Gastrocnemius medialis (tissue), 4 donors: ENCODE data around the gene CTNNA2. TPM values are rescaled to one million over a fixed set of nuclear protein-coding genes. Genes with fewer than 3 reads are reported as not detected.

Experiments
- ATAC-seq, 2 donors: fragments of 150-250 bp; one replicate each; pipeline ENCODE4 v1.9.1; 2016
- DNase-seq, 2 donors: peaks; one replicate each; pipeline ENCODE4 v3.0.0-alpha.2; 2019
- H3K27ac ChIP-seq, 4 donors: fragments of 200-600 bp; sonication (generic); 1 replicate in 1 of 4; 2 replicates in 3 of 4; pipeline ENCODE4 v1.5.1; 2016 to 2018; ENCODE audit warnings: mild to moderate bottlenecking in 2 of 4, moderate library complexity in 1 of 4
- H3K27me3 ChIP-seq, 3 donors: fragments of 200-600 bp; sonication (generic) in 2 of 3; 1 replicate in 1 of 3; 2 replicates in 2 of 3; pipeline versions ENCODE4 v1.5.1 to v1.6.0; 2016 to 2019; ENCODE audit warnings: mild to moderate bottlenecking in 1 of 3, moderate library complexity in 1 of 3
- H3K36me3 ChIP-seq, 2 donors: fragments of 200-600 bp; sonication (generic) in 1 of 2; one replicate each; pipeline ENCODE4 v1.5.1; 2017 to 2018
- H3K4me1 ChIP-seq, 2 donors: fragments of 200-600 bp; sonication (generic) in 1 of 2; one replicate each; pipeline ENCODE4 v1.5.1; 2016 to 2017; ENCODE audit warnings: mild to moderate bottlenecking in 2 of 2
- H3K4me3 ChIP-seq, 4 donors: fragments of 200-600 bp; sonication (generic) in 3 of 4; 1 replicate in 1 of 4; 2 replicates in 3 of 4; pipeline ENCODE4 v1.5.1; 2016 to 2019; ENCODE audit warnings: mild to moderate bottlenecking in 2 of 4
- H3K9me3 ChIP-seq, 3 donors: fragments of 200-600 bp; sonication (generic) in 2 of 3; 1 replicate in 1 of 3; 2 replicates in 2 of 3; pipeline ENCODE4 v1.5.1; 2016 to 2019
- POLR2A ChIP-seq, 2 donors: fragments of 450-650 bp; IDR thresholded peaks; one replicate each; pipeline ENCODE4 v1.6.1; 2017; ENCODE audit warnings: antibody characterized with exemption in 2 of 2, mild to moderate bottlenecking in 2 of 2, moderate library complexity in 2 of 2
- in situ Hi-C, 4 donors: fragments of 200-750 bp; cut with MboI; loops; one replicate each; pipeline versions ENCODE4 v1.15.0 to v1.8.0; 2017; ENCODE audit warnings: low sequenced_read_pairs in 4 of 4
- intact Hi-C: fragments of 100-400 bp; cut with DNase I; formaldehyde crosslinking; loops from one replicate; pipeline ENCODE4 v1.15.1; 2023; ENCODE audit warnings: low total_unique reads
- total RNA-seq, 4 donors: library from RNA; depleted of rRNA; stranded (reverse); fragments of >200 nt; gene quantifications; one replicate each; pipeline versions ENCODE4 v1.1.0 to v1.2.3, GENCODE V29; 2016
- TF ChIP-seq, protein P1 (sequence below), 5 experiments: fragments of 450-650 bp in 3 of 5; fragments of 200-600 bp in 2 of 5; sonication (generic) in 2 of 5; IDR thresholded peaks in 4 of 5; conservative IDR thresholded peaks in 1 of 5; 1 replicate in 4 of 5; 2 replicates in 1 of 5; pipeline ENCODE4 v1.5.1; 2016 to 2019; ENCODE audit warnings: antibody characterized with exemption in 5 of 5, mild to moderate bottlenecking in 3 of 5, moderate library complexity in 3 of 5

Gene CTNNA2
- total RNA-seq, 4 donors from 2014 or later, result not detected

- no peaks in the 10 kb centered on the region for H3K36me3 ChIP-seq
- no peaks in the 10 kb centered on the region for H3K27me3 ChIP-seq
- H3K9me3 ChIP-seq, result no peaks in the 10 kb centered on the region
- intact Hi-C loops, result no loop called here
- H3K27ac ChIP-seq, result no peak overlapping the region
- no peak for ATAC-seq
- no peaks in the 10 kb centered on the region for H3K4me1 ChIP-seq
- no peak overlapping the region for H3K4me3 ChIP-seq
- no peak for DNase-seq
- in situ Hi-C loops, result no loop called here
- TF ChIP-seq POLR2A (IDR thresholded peaks at IDR 0.05), result no peak
- TF ChIP-seq, protein P1, sequence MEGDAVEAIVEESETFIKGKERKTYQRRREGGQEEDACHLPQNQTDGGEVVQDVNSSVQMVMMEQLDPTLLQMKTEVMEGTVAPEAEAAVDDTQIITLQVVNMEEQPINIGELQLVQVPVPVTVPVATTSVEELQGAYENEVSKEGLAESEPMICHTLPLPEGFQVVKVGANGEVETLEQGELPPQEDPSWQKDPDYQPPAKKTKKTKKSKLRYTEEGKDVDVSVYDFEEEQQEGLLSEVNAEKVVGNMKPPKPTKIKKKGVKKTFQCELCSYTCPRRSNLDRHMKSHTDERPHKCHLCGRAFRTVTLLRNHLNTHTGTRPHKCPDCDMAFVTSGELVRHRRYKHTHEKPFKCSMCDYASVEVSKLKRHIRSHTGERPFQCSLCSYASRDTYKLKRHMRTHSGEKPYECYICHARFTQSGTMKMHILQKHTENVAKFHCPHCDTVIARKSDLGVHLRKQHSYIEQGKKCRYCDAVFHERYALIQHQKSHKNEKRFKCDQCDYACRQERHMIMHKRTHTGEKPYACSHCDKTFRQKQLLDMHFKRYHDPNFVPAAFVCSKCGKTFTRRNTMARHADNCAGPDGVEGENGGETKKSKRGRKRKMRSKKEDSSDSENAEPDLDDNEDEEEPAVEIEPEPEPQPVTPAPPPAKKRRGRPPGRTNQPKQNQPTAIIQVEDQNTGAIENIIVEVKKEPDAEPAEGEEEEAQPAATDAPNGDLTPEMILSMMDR (IDR thresholded peaks at IDR 0.05 in 4 of 5, conservative IDR thresholded peaks at IDR 0.05 in 1 of 5), result no peak
Observed at GRCh38 chr2:80525152-80525551, 1012.3 kb downstream of the CTNNA2 start.

DNA sequence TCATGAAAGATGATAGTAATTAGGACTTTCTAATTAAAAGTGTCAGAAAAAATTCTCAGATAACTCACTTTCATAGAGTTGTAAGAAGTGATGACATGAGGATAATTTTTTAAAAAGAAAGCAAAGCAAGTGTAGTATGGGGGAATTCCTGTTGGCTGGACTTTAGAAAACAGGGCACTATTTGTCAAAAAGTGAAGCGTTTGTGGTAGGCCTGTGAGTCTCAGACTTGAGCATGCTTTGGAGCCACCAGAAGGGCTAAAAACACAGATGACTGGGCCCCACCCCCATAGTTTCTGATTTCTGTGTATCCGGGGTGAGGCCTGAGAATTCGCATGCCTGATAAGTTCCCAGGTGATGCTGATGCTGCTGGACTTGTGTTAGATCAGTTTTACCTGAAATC is 1014.3 kb downstream of the CTNNA2 start:
- TF ChIP-seq POLR2A (IDR thresholded peaks at IDR 0.05), result no peak
- TF ChIP-seq, protein P1 (IDR thresholded peaks at IDR 0.05 in 4 of 5, conservative IDR thresholded peaks at IDR 0.05 in 1 of 5), result no peak
- ATAC-seq, result no peak
- Histone ChIP-seq H3K4me1 (no peaks in the 10 kb centered on the region), H3K4me3 (no peak overlapping the region), H3K27ac (no peak overlapping the region), H3K9me3 (no peaks in the 10 kb centered on the region), H3K27me3 (no peaks in the 10 kb centered on the region), H3K36me3 (no peaks in the 10 kb centered on the region)
- DNase-seq, result no peak
- intact Hi-C loops, result no loop called here
- in situ Hi-C loops, result no loop called here

DNA sequence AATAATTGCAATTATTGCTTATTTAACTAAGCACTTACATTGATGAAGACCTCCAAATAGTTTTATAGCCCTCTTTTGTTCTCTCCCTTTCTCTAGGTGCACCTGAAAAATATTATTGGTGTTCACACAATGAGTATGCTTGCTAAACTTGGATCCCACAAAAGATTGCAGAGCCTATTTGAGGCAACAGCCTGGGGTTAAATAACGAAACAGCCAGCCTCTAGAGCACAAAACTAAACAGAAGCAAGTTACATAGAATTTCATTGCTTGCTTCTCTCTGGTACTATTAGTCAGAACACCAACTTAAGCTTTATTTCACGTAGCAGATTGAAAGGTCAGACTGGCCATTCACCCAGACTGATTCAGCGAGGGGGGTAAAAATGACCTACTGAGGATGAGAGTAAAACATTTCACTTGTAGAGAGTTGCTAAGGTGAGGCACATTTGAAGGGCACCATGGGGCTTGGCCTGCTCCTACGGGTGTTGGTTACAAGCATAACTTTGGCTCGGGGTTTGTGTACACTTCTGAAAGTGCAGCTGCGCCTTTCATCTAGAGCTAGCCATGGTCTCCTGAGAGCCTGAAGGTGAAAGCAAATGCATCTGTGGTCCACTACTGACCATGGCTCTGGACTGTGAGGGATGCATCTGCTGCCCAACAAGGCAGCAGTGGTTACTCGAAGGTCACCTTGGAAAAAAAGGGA is 1016.8 kb downstream of the CTNNA2 start:
- Histone ChIP-seq H3K4me3 (no peak overlapping the region), H3K4me1 (no peaks in the 10 kb centered on the region), H3K27ac (no peak overlapping the region), H3K27me3 (no peaks in the 10 kb centered on the region), H3K9me3 (no peaks in the 10 kb centered on the region), H3K36me3 (no peaks in the 10 kb centered on the region)
- TF ChIP-seq, protein P1 (IDR thresholded peaks at IDR 0.05 in 4 of 5, conservative IDR thresholded peaks at IDR 0.05 in 1 of 5), result no peak
- no peak for TF ChIP-seq POLR2A (IDR thresholded peaks at IDR 0.05)
- ATAC-seq, result no peak
- intact Hi-C loops, result no loop called here
- no peak for DNase-seq
- in situ Hi-C loops, result no loop called here

GRCh38 chr2:80530442-80531064 is 1017.7 kb downstream of the CTNNA2 start:
- intact Hi-C loops, result no loop called here
- H3K27ac ChIP-seq, result no peak overlapping the region
- H3K27me3 ChIP-seq, result no peaks in the 10 kb centered on the region
- in situ Hi-C loops, result no loop called here
- ATAC-seq, result no peak
- no peaks in the 10 kb centered on the region for H3K9me3 ChIP-seq
- no peaks in the 10 kb centered on the region for H3K4me1 ChIP-seq
- no peak overlapping the region for H3K4me3 ChIP-seq
- no peaks in the 10 kb centered on the region for H3K36me3 ChIP-seq
- TF ChIP-seq, protein P1 (IDR thresholded peaks at IDR 0.05 in 4 of 5, conservative IDR thresholded peaks at IDR 0.05 in 1 of 5), result no peak
- no peak for TF ChIP-seq POLR2A (IDR thresholded peaks at IDR 0.05)
- no peak for DNase-seq
